ENCODE data around the gene FRAS1. TPM values are rescaled to one million over a fixed set of nuclear protein-coding genes. Genes with fewer than 3 reads are reported as not detected.
A peak's percentile ranks its signal among the peaks of the same experiment; 100 is the strongest.

The FRAS1 gene
- total and polyA plus RNA-seq, 8 donors = 4.7 to 21.5 (median 14.7) TPM

- DNase-seq = no peak
- H3K36me3 ChIP-seq = no peaks in the 10 kb centered on the region
- no peak overlapping the region for H3K27ac ChIP-seq
- TF ChIP-seq CTCF (IDR thresholded peaks at IDR 0.05) = no peak
- no peak for FAIRE-seq
- no peak overlapping the region for H3K4me3 ChIP-seq
- H3K27me3 ChIP-seq = no peaks in the 10 kb centered on the region
- H3K4me1 ChIP-seq = peaks cover 0 to 6% (median 4%) of the 10 kb centered on the region in 3 donors
- no peaks in the 10 kb centered on the region for H3K9me3 ChIP-seq
- 60 to 61% methylated on average over 4 of the region's 4 CpGs for WGBS, 2 donors
- no peak for ATAC-seq
- intact Hi-C loops (cut with DNase I) = no loop called here
Observed at GRCh38 chr4:78588894-78589545, 531.9 kb downstream of the FRAS1 start.

GRCh38 chr4:78591404-78591803, 534.3 kb downstream of the FRAS1 start:
- no peaks in the 10 kb centered on the region for H3K36me3 ChIP-seq
- ATAC-seq (no peak), FAIRE-seq (no peak), DNase-seq (no peak)
- H3K4me3 ChIP-seq = no peak overlapping the region
- H3K9me3 ChIP-seq = no peaks in the 10 kb centered on the region
- intact Hi-C loops (cut with DNase I) = no loop called here
- H3K27me3 ChIP-seq = no peaks in the 10 kb centered on the region
- no peak for TF ChIP-seq CTCF (IDR thresholded peaks at IDR 0.05)
- WGBS, 2 donors = 37 to 66% methylated on average over 2 of the region's 2 CpGs
- peaks cover 0 to 9% (median 6%) of the 10 kb centered on the region in 3 donors for H3K4me1 ChIP-seq
- H3K27ac ChIP-seq = no peak overlapping the region

- TF ChIP-seq CTCF (IDR thresholded peaks at IDR 0.05) = no peak
- DNase-seq = no peak
- Histone ChIP-seq H3K4me3 (no peak overlapping the region), H3K9me3 (no peaks in the 10 kb centered on the region), H3K27ac (no peak overlapping the region), H3K36me3 (no peaks in the 10 kb centered on the region), H3K4me1 (peaks cover 0 to 9% (median 6%) of the 10 kb centered on the region in 3 donors), H3K27me3 (no peaks in the 10 kb centered on the region)
- intact Hi-C loops (cut with DNase I) = no loop called here
- 49 to 50% methylated on average over 3 of the region's 3 CpGs for WGBS, 2 donors
- ATAC-seq = peak in 2 of 4 donors; percentile 30 to 32
- no peak for FAIRE-seq
Observed at GRCh38 chr4:78592088-78592783, 535.1 kb downstream of the FRAS1 start.

Other genes with a start within 250 kb of the FRAS1 start
- gene CNOT6L, start 238.0 kb upstream of the FRAS1 start, total RNA-seq = 10 to 100 TPM; 22.3 to 38.7 (median 26.9) TPM
- 1 to 10 TPM; 2.2 to 4.8 TPM for gene CNOT6L, start 238.0 kb upstream of the FRAS1 start, polyA plus RNA-seq
- gene MRPL1, start 194.5 kb upstream of the FRAS1 start, total RNA-seq = 10 to 100 TPM in 4 of 6 donors, 1 to 10 TPM in 2; 8.0 to 16.0 (median 12.4) TPM
- gene MRPL1, start 194.5 kb upstream of the FRAS1 start, polyA plus RNA-seq = 10 to 100 TPM; 21.5 to 27.7 TPM

All from pancreas (tissue), 10 donors.